ENCODE results near the gene C19orf18. TPM values are rescaled to one million over a fixed set of nuclear protein-coding genes. Genes with fewer than 3 reads are reported as not detected.

C19orf18 gene
- 0.14 and 0.18 TPM in 2 replicates for total RNA-seq

GRCh38 chr19:57974434-57974833, at the start of gene C19orf18:
TSS of gene C19orf18 (minus strand) at chr19:57974534. CDS start at chr19:57974432, 102 bp downstream.

DNA sequence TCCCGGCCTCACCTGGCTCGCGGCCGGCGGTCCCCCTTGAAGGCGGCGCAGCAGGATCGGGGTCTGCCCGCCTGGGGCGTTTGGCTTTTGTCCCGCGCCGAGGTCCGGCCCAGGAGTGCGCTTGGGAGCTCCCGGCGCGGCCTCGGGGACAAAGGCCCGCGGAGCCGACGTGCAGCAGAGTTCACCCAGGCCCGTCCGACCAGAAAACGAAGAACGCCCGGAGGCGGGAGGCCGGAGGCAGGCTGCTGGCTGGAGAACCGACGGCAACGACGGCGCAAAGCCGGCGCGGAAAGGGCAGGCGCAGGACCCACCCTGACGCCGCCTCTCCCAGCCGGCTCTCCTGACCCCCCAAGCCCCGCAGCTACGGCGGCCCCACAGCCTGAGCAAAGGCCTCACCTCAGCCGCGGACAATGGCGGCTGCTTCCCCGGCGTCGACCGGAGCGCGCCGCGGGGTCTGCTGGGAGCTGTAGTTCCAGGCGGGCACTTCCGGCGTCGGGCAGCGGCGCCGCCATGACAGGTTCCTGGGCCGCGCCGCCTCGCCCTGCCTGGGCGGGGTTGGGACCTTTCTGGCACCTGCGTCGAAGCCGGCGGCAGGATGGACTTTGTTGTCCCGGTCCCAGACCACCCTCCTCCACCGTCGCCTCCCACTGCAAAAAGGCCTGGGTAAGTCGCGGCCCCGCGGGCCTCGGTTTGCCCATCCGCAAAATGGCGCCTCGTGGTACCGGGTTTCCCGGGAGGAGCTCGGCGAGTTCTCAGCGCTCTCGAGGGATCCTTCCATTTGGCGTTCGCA, 28.2 kb upstream of the C19orf18 start, which contains the start of gene ZNF606:
Gene ZNF606, minus strand, starts transcription at position 437 of the 790 bp plus-strand sequence. CDS start 1,501 bp downstream, outside the sequence.

DNA sequence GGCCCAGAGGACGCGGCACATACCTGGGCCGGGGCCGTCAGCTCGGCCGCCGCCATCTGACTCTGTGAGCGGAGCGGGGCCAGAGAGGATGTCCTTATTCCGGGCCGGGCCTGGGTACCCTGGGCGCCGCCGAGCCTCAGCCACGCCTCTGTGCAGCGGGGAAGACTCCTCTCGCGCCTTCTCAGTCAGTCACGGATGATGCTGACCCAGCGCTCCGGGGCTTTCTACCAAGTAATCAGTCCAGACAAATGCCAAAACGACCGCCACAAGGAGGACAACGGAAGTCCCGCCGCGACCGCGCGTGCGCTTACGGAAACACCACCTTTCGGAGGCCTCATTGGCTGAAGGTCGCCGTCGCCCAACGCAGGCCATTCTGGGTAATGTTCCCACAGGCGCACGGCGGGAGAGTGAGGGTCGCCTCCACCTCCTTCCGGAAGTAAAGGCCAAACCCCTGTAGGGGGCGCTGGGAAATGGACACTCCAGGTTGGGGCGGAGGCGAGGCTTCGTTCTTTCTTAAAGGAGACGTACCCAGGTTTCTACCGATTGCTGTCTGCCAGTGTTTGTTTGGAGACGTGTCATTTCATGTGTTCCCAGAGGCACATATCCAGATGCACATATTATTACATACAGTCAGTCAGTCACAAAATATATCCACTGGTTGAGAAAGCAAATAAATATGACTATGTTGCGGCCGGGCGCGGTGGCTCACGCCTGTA, 26.8 kb downstream of the C19orf18 start, which contains the start of gene ZNF256:
Gene ZNF256, minus strand, starts transcription at position 288 of the 716 bp plus-strand sequence. Its CDS starts 232 bp downstream, at position 56.

DNA sequence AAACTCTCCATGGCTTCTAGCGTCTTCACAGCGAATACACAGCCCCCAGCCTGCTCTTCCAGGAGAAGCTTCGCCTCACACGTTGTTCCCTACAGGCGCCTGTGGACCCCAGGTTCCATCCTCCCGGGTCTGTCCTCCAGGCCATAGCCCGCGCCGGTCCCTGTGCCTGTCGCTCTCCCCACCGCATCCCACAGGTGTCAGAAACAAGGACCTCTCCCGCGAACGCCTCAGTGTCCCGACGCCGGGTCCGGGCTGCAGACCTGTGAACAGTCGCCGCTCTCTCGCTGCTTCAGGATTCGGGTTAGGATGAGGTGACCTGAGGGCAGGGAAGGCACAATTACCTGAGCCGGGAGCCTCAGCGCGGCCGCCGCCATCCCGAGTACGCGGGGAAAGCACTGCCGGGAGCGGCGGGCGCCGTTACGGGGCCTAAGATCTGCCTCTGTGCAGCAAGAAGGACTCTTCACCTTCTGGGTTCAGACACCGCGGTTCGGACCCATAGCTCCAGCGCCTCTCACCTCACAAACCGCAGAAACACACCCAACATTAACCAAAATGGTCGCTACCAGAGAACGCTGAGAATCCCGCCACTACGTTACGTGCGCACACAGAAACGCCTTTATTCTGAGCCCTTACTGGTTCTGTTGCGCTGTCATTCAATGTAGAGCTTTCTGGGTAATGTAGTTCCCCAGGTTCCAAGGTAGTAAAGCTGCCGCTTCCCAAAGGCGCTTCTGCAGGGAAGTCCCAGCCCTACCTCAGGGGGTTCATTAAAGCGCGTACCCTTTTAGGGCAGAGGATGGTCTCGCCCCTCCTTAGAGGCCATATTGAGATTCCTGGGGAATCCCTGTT, 39.3 kb downstream of the C19orf18 start, which contains the start of gene ZNF418:
Gene ZNF418, minus strand, starts transcription at position 583 of the 846 bp plus-strand sequence. CDS start 1,580 bp downstream, outside the sequence.

DNA sequence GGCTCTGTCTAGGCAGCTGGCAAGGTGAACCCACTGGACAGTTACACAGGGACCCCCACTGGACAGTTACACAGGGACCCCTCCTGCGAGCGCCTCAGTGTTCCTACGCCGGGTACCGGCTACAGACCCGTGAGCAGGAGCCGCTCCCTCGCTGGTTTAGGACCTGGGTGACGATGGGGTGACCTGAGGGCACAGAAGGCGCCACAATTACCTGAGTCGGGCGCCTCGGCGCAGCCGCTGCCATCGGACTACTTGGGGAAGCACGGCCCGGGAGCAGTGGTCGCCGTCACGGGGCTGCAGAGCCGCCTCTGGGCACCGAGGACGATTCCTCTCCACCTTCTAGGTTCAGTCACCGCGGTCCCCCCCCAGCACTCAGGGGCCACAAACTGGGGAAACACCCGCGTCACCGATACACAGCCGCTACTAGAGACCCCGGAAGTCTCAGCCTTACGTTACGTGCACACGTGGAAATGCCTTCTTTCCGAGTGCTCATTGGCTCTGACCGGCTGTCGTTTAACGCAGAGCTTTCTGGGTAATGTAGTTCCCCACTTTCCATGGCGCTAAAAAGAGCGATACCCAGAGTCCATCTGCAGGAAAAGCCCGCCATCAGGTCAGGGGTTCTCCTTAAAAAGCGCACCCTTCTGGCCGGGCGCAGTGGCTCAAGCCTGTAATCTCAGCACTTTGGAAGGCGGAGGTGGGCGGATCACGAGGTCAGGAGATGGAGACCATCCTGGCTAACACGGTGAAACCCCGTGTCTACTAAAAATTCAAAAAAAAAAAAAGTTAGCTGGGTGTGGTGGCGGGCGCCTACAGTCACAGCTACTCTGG, 58.0 kb downstream of the C19orf18 start, which contains the start of gene ZNF417:
Gene ZNF417, minus strand, starts transcription at position 425 of the 828 bp plus-strand sequence. Its CDS starts 181 bp downstream, at position 244.

Other genes starting within 250 kb of the C19orf18 start
- gene ZNF671, start 246.9 kb downstream of the C19orf18 start, total RNA-seq = 8.9 and 9.2 TPM in 2 replicates
- gene ZNF776, start 227.7 kb downstream of the C19orf18 start, total RNA-seq = 11.2 and 14.1 TPM in 2 replicates
- gene ZNF586, start 204.9 kb downstream of the C19orf18 start, total RNA-seq = 12.6 and 12.7 TPM in 2 replicates
- 4.7 and 6.0 TPM in 2 replicates for gene ZNF552, start 159.6 kb downstream of the C19orf18 start, total RNA-seq
- 14.6 and 18.1 TPM in 2 replicates for gene ZNF587B, start 144.2 kb downstream of the C19orf18 start, total RNA-seq
- 18.5 and 20.2 TPM in 2 replicates for gene ZNF587, start 124.7 kb downstream of the C19orf18 start, total RNA-seq
- gene ZNF814, start 85.5 kb downstream of the C19orf18 start, total RNA-seq = 3.4 and 3.7 TPM in 2 replicates
- 14.5 and 16.6 TPM in 2 replicates for gene ZNF417, start 57.9 kb downstream of the C19orf18 start, total RNA-seq
- 5.0 and 6.3 TPM in 2 replicates for gene ZNF418, start 39.1 kb downstream of the C19orf18 start, total RNA-seq
- 3.6 and 3.8 TPM in 2 replicates for gene ZNF256, start 26.8 kb downstream of the C19orf18 start, total RNA-seq
- 10.8 and 14.7 TPM in 2 replicates for gene ZNF606, start 28.3 kb upstream of the C19orf18 start, total RNA-seq
- not detected in 2 replicates for gene ZSCAN1, start 59.5 kb upstream of the C19orf18 start, total RNA-seq
- gene ZNF135, start 84.7 kb upstream of the C19orf18 start, total RNA-seq = 4.2 and 5.0 TPM in 2 replicates
- gene ZSCAN18, start 123.7 kb upstream of the C19orf18 start, total RNA-seq = 25.7 and 27.4 TPM in 2 replicates
- gene ZNF329, start 176.3 kb upstream of the C19orf18 start, total RNA-seq = 12.5 and 13.1 TPM in 2 replicates
- 10.9 and 12.7 TPM in 2 replicates for gene ZNF274, start 208.5 kb upstream of the C19orf18 start, total RNA-seq

Measured in smooth muscle cell of bladder (primary cell).